D721Med (cell line): ENCODE measurements around the gene DTX4.

Experiments
- DNase-seq: peaks from one replicate; pipeline ENCODE4 v3.0.0; 2011; ENCODE audit warnings: low spot score; ENCODE audit not compliant: insufficient read length
- FAIRE-seq: peaks from 2 replicates; lab custom pipeline; 2011; peaks lifted over from hg19 to GRCh38; lab: Jason Lieb, UNC
- CTCF ChIP-seq: IDR thresholded peaks from 2 replicates; pipeline ENCODE4 v1.5.1; 2012; ENCODE audit warnings: mild to moderate bottlenecking, control low read depth; ENCODE audit not compliant: insufficient read depth; ENCODE audit errors: missing control alignments

The DTX4 gene

GRCh38 chr11:59142530-59143507, 29.1 kb upstream of the DTX4 start, which contains the start of gene FAM111A:
Gene FAM111A, plus strand, starts transcription at chr11:59142856. Its CDS starts 6,017 bp downstream, at chr11:59148873.
- peak; percentile 14 for TF ChIP-seq CTCF
- no peak for FAIRE-seq
- no peak for DNase-seq

- no peak for TF ChIP-seq CTCF
- DNase-seq (no peak), FAIRE-seq (no peak)
Observed at GRCh38 chr11:59144096-59144495, 27.8 kb upstream of the DTX4 start.

GRCh38 chr11:59144579-59145345, 27.2 kb upstream of the DTX4 start:
- DNase-seq (no peak), FAIRE-seq (no peak)
- no peak for TF ChIP-seq CTCF

GRCh38 chr11:59145534-59145933, 26.4 kb upstream of the DTX4 start:
- TF ChIP-seq CTCF: no peak
- DNase-seq: no peak

GRCh38 chr11:59151761-59152160, 20.2 kb upstream of the DTX4 start:
- no peak for TF ChIP-seq CTCF
- DNase-seq (no peak), FAIRE-seq (no peak)

More at GRCh38 chr11:59145534-59145933, 26.4 kb upstream of the DTX4 start:
- no peak for FAIRE-seq

GRCh38 chr11:59152312-59152951, 19.5 kb upstream of the DTX4 start:
- TF ChIP-seq CTCF: no peak
- DNase-seq: no peak
- no peak for FAIRE-seq
